Left lung (tissue), 10 donors: ENCODE measurements around the gene JCAD. TPM values are rescaled to one million over a fixed set of nuclear protein-coding genes. Genes with fewer than 3 reads are reported as not detected.
"Not testable (repeated sequence)": the region's sequence is repeated elsewhere in the genome, so short reads cannot be mapped to it uniquely, and the experiment has no call there.

Experiments
- ATAC-seq: fragments of 200-7000 bp; cut with Tn5 transposase; one replicate; pipeline ENCODE4 v1.9.1; 2020; ENCODE audit warnings: moderate library complexity
- DNase-seq, 4 donors: peaks; one replicate each; pipeline ENCODE4 v3.0.0-alpha.2; 2013 to 2020
- H3K27ac ChIP-seq, 2 donors: fragments of 200-600 bp; sonication (generic) in 1 of 2; one replicate each; pipeline versions ENCODE4 v1.5.0 to v1.8.0; 2020 to 2021
- H3K27me3 ChIP-seq, 2 donors: fragments of 200-600 bp; sonication (generic) in 1 of 2; one replicate each; pipeline versions ENCODE4 v1.5.0 to v1.8.0; 2020 to 2021
- H3K36me3 ChIP-seq, 2 donors: fragments of 200-600 bp; sonication (generic) in 1 of 2; one replicate each; pipeline versions ENCODE4 v1.5.0 to v1.8.0; 2020 to 2021
- H3K4me1 ChIP-seq, 2 donors: fragments of 200-600 bp; one replicate each; pipeline ENCODE4 v1.8.0; 2021
- H3K4me3 ChIP-seq, 2 donors: fragments of 200-600 bp; sonication (generic) in 1 of 2; one replicate each; pipeline versions ENCODE4 v1.5.0 to v1.8.0; 2020 to 2021; ENCODE audit warnings: mild to moderate bottlenecking in 1 of 2
- H3K9me3 ChIP-seq, 2 donors: fragments of 200-600 bp; sonication (generic) in 1 of 2; one replicate each; pipeline versions ENCODE4 v1.5.0 to v1.8.0; 2020 to 2021
- CTCF ChIP-seq, 2 donors: fragments of 200-600 bp; sonication (generic) in 1 of 2; IDR thresholded peaks; one replicate each; pipeline versions ENCODE4 v1.5.0 to v1.8.0; 2021; ENCODE audit warnings: antibody characterized with exemption in 2 of 2
- intact Hi-C, 2 donors: fragments of 100-400 bp; cut with DNase I; formaldehyde crosslinking; loops; one replicate each; pipeline versions ENCODE4 v1.11.2 to v1.14.2; 2022
- polyA plus RNA-seq, 6 donors: library from polyadenylated mRNA; unstranded; fragments of 120-200 nt; gene quantifications; one replicate each; pipeline ENCODE4 v1.2.1, GENCODE V29; 2013; ENCODE audit not compliant: insufficient read length in 6 of 6
- total RNA-seq, 2 donors: library from RNA; stranded (reverse); fragmentation: NEBNext Ultra II Directional; extraction: Animal tissue kit (Norgen Biotek cat#: 25700); gene quantifications; one replicate each; pipeline ENCODE4 v1.2.1, GENCODE V29; 2021
- donor health status: DM: no; HTN: yes; CAD: no.
- donor health status: DM: no; HTN: no; CAD: no.

JCAD gene
- total and polyA plus RNA-seq, 8 donors, result 28.7 to 88.4 (median 71.0) TPM

- Histone ChIP-seq H3K9me3 (peaks cover 0 to 11% of the 10 kb centered on the region in 2 donors), H3K36me3 (no peaks in the 10 kb centered on the region), H3K27me3 (no peaks in the 10 kb centered on the region), H3K4me1 (no peaks in the 10 kb centered on the region), H3K4me3 (no peak overlapping the region), H3K27ac (no peak overlapping the region)
- ATAC-seq (no peak), DNase-seq (no peak)
- TF ChIP-seq CTCF (IDR thresholded peaks at IDR 0.05), result no peak
- intact Hi-C loops, result no loop called here
These were observed 76.3 kb downstream of the JCAD start for GRCh38 chr10:29982997-29983648.

- H3K4me1 ChIP-seq, result no peaks in the 10 kb centered on the region
- no peaks in the 10 kb centered on the region for H3K36me3 ChIP-seq
- H3K4me3 ChIP-seq, result no peak overlapping the region
- TF ChIP-seq CTCF (IDR thresholded peaks at IDR 0.05), result no peak
- no peaks in the 10 kb centered on the region for H3K27me3 ChIP-seq
- no peak for ATAC-seq
- intact Hi-C loops, result no loop called here
- no peak overlapping the region for H3K27ac ChIP-seq
- no peak for DNase-seq
- peaks cover 0 to 11% of the 10 kb centered on the region in 2 donors for H3K9me3 ChIP-seq
These were observed 77.9 kb downstream of the JCAD start for GRCh38 chr10:29981510-29981909.

GRCh38 chr10:29980084-29980483 is 79.3 kb downstream of the JCAD start:
- Histone ChIP-seq H3K9me3 (peaks cover 0 to 11% of the 10 kb centered on the region in 2 donors), H3K27me3 (no peaks in the 10 kb centered on the region), H3K27ac (no peak overlapping the region), H3K4me1 (no peaks in the 10 kb centered on the region), H3K36me3 (no peaks in the 10 kb centered on the region), H3K4me3 (no peak overlapping the region)
- ATAC-seq, result no peak
- TF ChIP-seq CTCF (IDR thresholded peaks at IDR 0.05), result no peak
- intact Hi-C loops, result no loop called here
- DNase-seq, result no peak

- intact Hi-C loops, DNase-seq, H3K4me1 ChIP-seq, H3K27ac ChIP-seq, H3K36me3 ChIP-seq, ATAC-seq, H3K27me3 ChIP-seq, H3K4me3 ChIP-seq: not testable (repeated sequence)
- H3K9me3 ChIP-seq, result peaks cover 0 to 16% of the 10 kb centered on the region in 2 donors
These were observed 80.0 kb downstream of the JCAD start for GRCh38 chr10:29979421-29979779.

- H3K4me1 ChIP-seq, result no peaks in the 10 kb centered on the region
- DNase-seq, result no peak
- H3K4me3 ChIP-seq, result no peak overlapping the region
- no peaks in the 10 kb centered on the region for H3K36me3 ChIP-seq
- TF ChIP-seq CTCF (IDR thresholded peaks at IDR 0.05), result no peak
- intact Hi-C loops, result no loop called here
- no peak for ATAC-seq
- no peaks in the 10 kb centered on the region for H3K27me3 ChIP-seq
- no peak overlapping the region for H3K27ac ChIP-seq
- H3K9me3 ChIP-seq, result peaks cover 0 to 6% of the 10 kb centered on the region in 2 donors
These were observed 82.2 kb downstream of the JCAD start for GRCh38 chr10:29977171-29977570.

- H3K4me3 ChIP-seq, result no peak overlapping the region
- no peaks in the 10 kb centered on the region for H3K27me3 ChIP-seq
- peaks cover 0 to 6% of the 10 kb centered on the region in 2 donors for H3K9me3 ChIP-seq
- H3K4me1 ChIP-seq, result no peaks in the 10 kb centered on the region
- no peak for ATAC-seq
- intact Hi-C loops, result no loop called here
- H3K36me3 ChIP-seq, result no peaks in the 10 kb centered on the region
- DNase-seq, result no peak
- no peak for TF ChIP-seq CTCF (IDR thresholded peaks at IDR 0.05)
- H3K27ac ChIP-seq, result no peak overlapping the region
These were observed 83.3 kb downstream of the JCAD start for GRCh38 chr10:29976134-29976533.
